BJ (cell line): ENCODE results near the gene AP4M1. TPM values are rescaled to one million over a fixed set of nuclear protein-coding genes. Genes with fewer than 3 reads are reported as not detected.

ENCODE experiments used
- CTCF ChIA-PET: fragments of 350-600 bp; formaldehyde crosslinking; extraction: SDS; loops from one replicate; lab custom pipeline; 2021; ENCODE audit warnings: antibody characterized with exemption, inconsistent platforms; lab: Yijun Ruan, JAX
- POLR2A ChIA-PET: fragments of 300-600 bp; sonication (Branson Sonifier 250); formaldehyde crosslinking; extraction: SDS; loops from one replicate; lab custom pipeline; 2021; ENCODE audit warnings: antibody characterized with exemption; lab: Charles Lee
- DNase-seq: peaks from one replicate; pipeline ENCODE4 v3.0.0-alpha.2; 2011; ENCODE audit warnings: low read depth
- H3K27me3 ChIP-seq: 2 replicates; pipeline ENCODE4 v1.6.0; 2011; ENCODE audit warnings: low read length; ENCODE audit not compliant: control insufficient read depth, insufficient read depth
- H3K36me3 ChIP-seq: 2 replicates; pipeline ENCODE4 v1.5.1; 2011; ENCODE audit warnings: low read length; ENCODE audit not compliant: control insufficient read depth, insufficient read depth
- H3K4me3 ChIP-seq: 2 replicates; pipeline ENCODE4 v1.5.1; 2011; ENCODE audit warnings: low read depth, mild to moderate bottlenecking, control low read depth, low read length
- polyA plus RNA-seq: library from polyadenylated mRNA; depleted of rRNA; stranded (reverse); fragments of >200 nt; gene quantifications from 2 replicates; pipeline ENCODE4 v1.2.3, GENCODE V29; 2011
- TF ChIP-seq, protein P1 (sequence below): IDR thresholded peaks from 2 replicates; pipeline ENCODE4 v1.5.1; 2011; ENCODE audit warnings: low read depth, mild to moderate bottlenecking, control low read depth, inconsistent platforms, low read length, moderate library complexity; ENCODE audit not compliant: insufficient read depth

Gene AP4M1
- polyA plus RNA-seq, 1 experiment: 14.3 TPM

DNA sequence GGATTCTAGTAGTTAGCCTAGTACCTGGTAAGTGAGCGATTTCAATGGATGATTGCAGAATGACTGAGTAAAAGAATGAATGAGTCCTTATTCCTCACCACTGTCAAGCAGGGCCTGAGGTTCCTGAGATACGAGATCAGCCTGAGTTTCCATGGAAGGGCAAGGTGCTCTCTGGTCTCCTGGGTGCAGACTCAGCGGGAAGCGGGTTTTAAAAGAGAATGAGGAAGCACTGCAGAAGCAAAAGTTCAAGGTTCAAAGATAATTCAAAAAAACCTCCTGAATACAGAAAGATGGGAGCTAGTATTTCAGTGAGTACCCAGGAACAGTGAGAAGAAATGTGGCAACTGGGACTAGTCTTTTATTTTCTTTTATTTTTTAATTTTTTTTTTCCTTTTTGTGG lies 24.2 kb upstream of the AP4M1 start:
- ChIA-PET POLR2A (no interaction called here), CTCF (no interaction called here)
- TF ChIP-seq, protein P1, sequence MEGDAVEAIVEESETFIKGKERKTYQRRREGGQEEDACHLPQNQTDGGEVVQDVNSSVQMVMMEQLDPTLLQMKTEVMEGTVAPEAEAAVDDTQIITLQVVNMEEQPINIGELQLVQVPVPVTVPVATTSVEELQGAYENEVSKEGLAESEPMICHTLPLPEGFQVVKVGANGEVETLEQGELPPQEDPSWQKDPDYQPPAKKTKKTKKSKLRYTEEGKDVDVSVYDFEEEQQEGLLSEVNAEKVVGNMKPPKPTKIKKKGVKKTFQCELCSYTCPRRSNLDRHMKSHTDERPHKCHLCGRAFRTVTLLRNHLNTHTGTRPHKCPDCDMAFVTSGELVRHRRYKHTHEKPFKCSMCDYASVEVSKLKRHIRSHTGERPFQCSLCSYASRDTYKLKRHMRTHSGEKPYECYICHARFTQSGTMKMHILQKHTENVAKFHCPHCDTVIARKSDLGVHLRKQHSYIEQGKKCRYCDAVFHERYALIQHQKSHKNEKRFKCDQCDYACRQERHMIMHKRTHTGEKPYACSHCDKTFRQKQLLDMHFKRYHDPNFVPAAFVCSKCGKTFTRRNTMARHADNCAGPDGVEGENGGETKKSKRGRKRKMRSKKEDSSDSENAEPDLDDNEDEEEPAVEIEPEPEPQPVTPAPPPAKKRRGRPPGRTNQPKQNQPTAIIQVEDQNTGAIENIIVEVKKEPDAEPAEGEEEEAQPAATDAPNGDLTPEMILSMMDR: no peak
- no peak for DNase-seq
- Histone ChIP-seq H3K36me3 (peaks cover 39% of the 10 kb centered on the region), H3K4me3 (no peak overlapping the region), H3K27me3 (no peaks in the 10 kb centered on the region)

GRCh38 chr7:100079024-100079560 lies 22.4 kb upstream of the AP4M1 start:
- Histone ChIP-seq H3K4me3 (no peak overlapping the region), H3K36me3 (peaks cover 26% of the 10 kb centered on the region), H3K27me3 (no peaks in the 10 kb centered on the region)
- no peak for DNase-seq
- TF ChIP-seq, protein P1: no peak
- ChIA-PET POLR2A (no interaction called here), CTCF (no interaction called here)

DNA sequence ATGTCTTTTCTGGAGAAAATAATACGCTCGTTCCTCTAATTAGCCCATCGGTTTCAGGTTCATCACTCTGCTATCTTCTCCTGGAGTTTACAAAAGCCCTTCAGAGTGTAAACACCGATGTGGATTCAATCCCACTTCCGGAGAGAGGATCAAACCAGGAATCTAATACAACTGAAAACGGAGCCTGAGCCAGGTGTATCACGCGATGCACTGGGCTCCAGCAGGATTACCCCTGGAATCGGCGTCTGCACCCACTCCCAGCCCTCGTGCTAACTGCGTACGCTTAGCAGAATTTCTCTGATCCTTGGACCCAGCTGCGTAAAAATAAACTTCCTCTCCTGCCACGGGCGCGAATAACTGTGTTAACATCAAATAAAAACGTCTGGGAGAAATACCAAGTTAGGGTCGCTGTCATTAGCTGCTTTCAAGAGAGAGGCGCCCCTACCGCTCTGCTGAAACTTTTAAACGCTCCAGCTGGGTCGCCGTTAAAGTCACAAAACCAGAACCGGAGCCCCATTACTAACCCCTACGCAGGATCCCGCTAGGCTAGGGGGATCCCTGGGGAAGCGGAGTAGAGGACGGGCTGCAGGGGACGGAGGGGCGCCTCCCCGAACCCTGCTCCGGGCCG lies 20.4 kb upstream of the AP4M1 start:
- TF ChIP-seq, protein P1: no peak
- DNase-seq: no peak
- Histone ChIP-seq H3K36me3 (peaks cover 13% of the 10 kb centered on the region), H3K27me3 (no peaks in the 10 kb centered on the region), H3K4me3 (peak overlapping the region; percentile 99)
- POLR2A ChIA-PET: no interaction called here
- CTCF ChIA-PET: interaction anchor here (0.7 to 1.4 kb wide), 3 partner anchors 14 to 24 kb away, joined by 3 to 5 read pairs (median 3); partner anchors contain the start of genes AP4M1 and MCM7

- TF ChIP-seq, protein P1: peak; percentile 86
- peak; percentile 92 for DNase-seq
- POLR2A ChIA-PET: no interaction called here
- Histone ChIP-seq H3K27me3 (no peaks in the 10 kb centered on the region), H3K36me3 (peaks cover 9% of the 10 kb centered on the region), H3K4me3 (peak within 1 kb of the TSS; percentile 99)
- CTCF ChIA-PET: interaction anchor here (0.7 to 1.7 kb wide), 6 partner anchors 14 to 90 kb away, joined by 3 to 6 read pairs (median 5); no protein-coding TSS in a partner anchor
Measured at GRCh38 chr7:100081535-100082102, 19.8 kb upstream of the AP4M1 start, which contains the start of gene ZNF3. Gene ZNF3 (minus strand): TSS chr7:100081723. CDS start chr7:100077357, 4,366 bp downstream.

DNA sequence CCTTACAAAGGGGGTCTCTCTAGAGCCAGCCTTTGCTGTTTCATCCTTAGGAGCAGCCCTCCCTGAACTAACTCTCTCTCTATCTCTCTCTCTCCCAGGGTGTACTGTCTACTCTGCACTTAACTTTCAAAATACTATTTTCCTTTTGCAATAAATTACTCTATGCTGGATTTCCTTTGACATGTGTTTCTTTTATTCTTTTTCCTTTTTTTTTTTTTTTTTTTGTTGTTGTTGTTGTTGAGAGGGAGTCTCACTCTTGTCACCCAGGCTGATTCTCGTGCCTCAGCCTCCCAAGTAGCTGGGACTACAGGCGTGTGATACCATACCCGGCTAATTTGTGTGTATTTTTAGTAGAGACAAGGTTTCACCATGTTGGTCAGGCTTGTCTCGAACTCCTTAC lies 18.5 kb upstream of the AP4M1 start:
- Histone ChIP-seq H3K36me3 (peaks cover 5% of the 10 kb centered on the region; the same call in 1 of the 2 replicates), H3K4me3 (no peak overlapping the region), H3K27me3 (no peaks in the 10 kb centered on the region)
- ChIA-PET CTCF (interaction anchor here (0.6 to 1.7 kb wide), 7 partner anchors 12 to 91 kb away, joined by 3 to 6 read pairs (median 3); partner anchors contain the start of gene AP4M1), POLR2A (interaction anchor here (0.7 kb wide), 1 partner anchor 176 kb away, joined by 4 read pairs; no protein-coding TSS in a partner anchor)
- TF ChIP-seq, protein P1: no peak
- DNase-seq: no peak
